Measurements from ENCODE around the gene ICAM4.

DNA sequence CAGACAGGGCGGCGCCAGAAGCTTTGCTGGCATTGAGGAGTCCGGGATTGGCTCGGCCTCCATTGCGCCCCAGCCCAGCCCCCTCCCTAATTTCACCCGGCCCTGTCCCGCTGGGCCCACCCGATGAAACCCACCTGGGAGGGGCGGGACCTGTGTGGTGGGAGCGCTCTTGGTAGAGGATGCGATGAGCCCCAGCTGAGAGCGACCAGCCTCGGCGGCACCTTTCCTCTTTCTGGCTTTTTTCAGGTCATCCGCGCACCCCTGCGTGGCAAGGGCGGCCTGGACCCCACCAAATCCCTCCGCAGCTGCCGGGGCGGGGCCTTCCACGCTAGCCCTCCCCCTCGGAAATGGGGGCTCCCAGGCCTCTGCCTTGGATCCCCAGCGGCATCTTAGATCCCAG is 22.7 kb downstream of the ICAM4 start, which contains the start of gene ZGLP1:
- TF ChIP-seq, protein P1, sequence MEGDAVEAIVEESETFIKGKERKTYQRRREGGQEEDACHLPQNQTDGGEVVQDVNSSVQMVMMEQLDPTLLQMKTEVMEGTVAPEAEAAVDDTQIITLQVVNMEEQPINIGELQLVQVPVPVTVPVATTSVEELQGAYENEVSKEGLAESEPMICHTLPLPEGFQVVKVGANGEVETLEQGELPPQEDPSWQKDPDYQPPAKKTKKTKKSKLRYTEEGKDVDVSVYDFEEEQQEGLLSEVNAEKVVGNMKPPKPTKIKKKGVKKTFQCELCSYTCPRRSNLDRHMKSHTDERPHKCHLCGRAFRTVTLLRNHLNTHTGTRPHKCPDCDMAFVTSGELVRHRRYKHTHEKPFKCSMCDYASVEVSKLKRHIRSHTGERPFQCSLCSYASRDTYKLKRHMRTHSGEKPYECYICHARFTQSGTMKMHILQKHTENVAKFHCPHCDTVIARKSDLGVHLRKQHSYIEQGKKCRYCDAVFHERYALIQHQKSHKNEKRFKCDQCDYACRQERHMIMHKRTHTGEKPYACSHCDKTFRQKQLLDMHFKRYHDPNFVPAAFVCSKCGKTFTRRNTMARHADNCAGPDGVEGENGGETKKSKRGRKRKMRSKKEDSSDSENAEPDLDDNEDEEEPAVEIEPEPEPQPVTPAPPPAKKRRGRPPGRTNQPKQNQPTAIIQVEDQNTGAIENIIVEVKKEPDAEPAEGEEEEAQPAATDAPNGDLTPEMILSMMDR (IDR thresholded peaks at IDR 0.05; ENCODE audit: insufficient read depth, low read depth, low read length): no peak
- TF ChIP-seq EZH2 (IDR thresholded peaks at IDR 0.05; ENCODE audit: insufficient read depth, low read length): no peak

Measured in astrocyte (in vitro differentiated cells and primary cell).